ENCODE measurements around the gene CCDC13.

Gene CCDC13

GRCh38 chr3:42804831-42805132 is 31.7 kb upstream of the CCDC13 start:
- no CpG with 5 or more reads among the region's 13 CpGs for WGBS (ENCODE audit: extremely low coverage, insufficient coverage, insufficient read length)
- Histone ChIP-seq H3K27me3 (ENCODE audit: insufficient read depth, low read length) (no peaks in the 10 kb centered on the region), H4K8ac (ENCODE audit: low read depth, low read length) (peak overlapping the region; percentile 88), H3K9me3 (ENCODE audit: insufficient read depth, low read depth, low read length) (no peaks in the 10 kb centered on the region), H3K79me1 (ENCODE audit: low read length) (peaks cover 15% of the 10 kb centered on the region), H4K12ac (ENCODE audit: low read depth, low read length) (peak overlapping the region; percentile 71), H3K36me3 (ENCODE audit: control insufficient read depth in 1 of 2, insufficient read depth in 2 of 2, low read length in 2 of 2) (peaks cover 3% of the 10 kb centered on the region in 2 experiments), H3K4me2 (ENCODE audit: low read length) (peak overlapping the region; percentile 62), H3K14ac (ENCODE audit: low read length) (peak overlapping the region; percentile 87), H3K4me1 (ENCODE audit: control insufficient read depth in 1 of 2, insufficient read depth in 2 of 2, low read length in 2 of 2) (peaks cover 6 to 11% of the 10 kb centered on the region in 2 experiments), H3K18ac (ENCODE audit: low read length) (peak overlapping the region; percentile 91), H2AFZ (ENCODE audit: insufficient read depth, low read length, poor library complexity) (peak overlapping the region; percentile 84), H3K79me2 (ENCODE audit: control insufficient read depth, insufficient read depth, low read length, poor library complexity) (peaks cover 16% of the 10 kb centered on the region), H3K27ac (ENCODE audit: low read depth, low read length) (peak overlapping the region; percentile 57), H2BK5ac (ENCODE audit: low read depth, low read length, poor library complexity) (peak overlapping the region; percentile 70), H3K9ac (ENCODE audit: low read length) (peak overlapping the region; percentile 74), H4K91ac (ENCODE audit: low read depth, low read length) (peak overlapping the region; percentile 74), H2BK12ac (ENCODE audit: low read length) (peak overlapping the region; percentile 25), H3K23ac (ENCODE audit: low read length) (no peak overlapping the region), H2BK120ac (ENCODE audit: insufficient read depth, low read length, poor library complexity) (peak overlapping the region; percentile 62), H2AK5ac (ENCODE audit: low read length) (peak overlapping the region; percentile 27), H3K4me3 (ENCODE audit: low read depth, low read length) (peak overlapping the region; percentile 78), H3K4ac (ENCODE audit: low read depth, low read length) (peak overlapping the region; percentile 19)
- DNase-seq, result no peak

- peak within 1 kb of the TSS; percentile 37 for H2BK12ac ChIP-seq (ENCODE audit: low read length)
- H4K91ac ChIP-seq (ENCODE audit: low read depth, low read length), result peak within 1 kb of the TSS; percentile 79
- H3K79me1 ChIP-seq (ENCODE audit: low read length), result peaks cover 13% of the 10 kb centered on the region
- WGBS (ENCODE audit: extremely low coverage, insufficient coverage, insufficient read length), result no CpG with 5 or more reads among the region's 63 CpGs
- peak within 1 kb of the TSS; percentile 84 for H3K4me2 ChIP-seq (ENCODE audit: low read length)
- H3K4me1 ChIP-seq (ENCODE audit: control insufficient read depth in 1 of 2, insufficient read depth in 2 of 2, low read length in 2 of 2), result peaks cover 6 to 11% of the 10 kb centered on the region in 2 experiments
- H2AK5ac ChIP-seq (ENCODE audit: low read length), result peak within 1 kb of the TSS; percentile 27
- H3K36me3 ChIP-seq (ENCODE audit: control insufficient read depth in 1 of 2, insufficient read depth in 2 of 2, low read length in 2 of 2), result peaks cover 3% of the 10 kb centered on the region in 2 experiments
- no peaks in the 10 kb centered on the region for H3K27me3 ChIP-seq (ENCODE audit: insufficient read depth, low read length)
- peak; percentile 95 to 97 for DNase-seq
- H2BK5ac ChIP-seq (ENCODE audit: low read depth, low read length, poor library complexity), result peak within 1 kb of the TSS; percentile 70
- H3K4ac ChIP-seq (ENCODE audit: low read depth, low read length), result peak within 1 kb of the TSS; percentile 63
- H3K9me3 ChIP-seq (ENCODE audit: insufficient read depth, low read depth, low read length), result no peaks in the 10 kb centered on the region
- peak within 1 kb of the TSS; percentile 70 for H3K27ac ChIP-seq (ENCODE audit: low read depth, low read length)
- H4K8ac ChIP-seq (ENCODE audit: low read depth, low read length), result peak within 1 kb of the TSS; percentile 88
- peak within 1 kb of the TSS; percentile 83 for H4K12ac ChIP-seq (ENCODE audit: low read depth, low read length)
- peak within 1 kb of the TSS; percentile 91 for H3K18ac ChIP-seq (ENCODE audit: low read length)
- H3K14ac ChIP-seq (ENCODE audit: low read length), result peak within 1 kb of the TSS; percentile 87
- H2AFZ ChIP-seq (ENCODE audit: insufficient read depth, low read length, poor library complexity), result peak within 1 kb of the TSS; percentile 84
- H3K23ac ChIP-seq (ENCODE audit: low read length), result no peak within 1 kb of the TSS
- peak within 1 kb of the TSS; percentile 86 for H3K9ac ChIP-seq (ENCODE audit: low read length)
- peak within 1 kb of the TSS; percentile 88 for H3K4me3 ChIP-seq (ENCODE audit: low read depth, low read length)
- peaks cover 18% of the 10 kb centered on the region for H3K79me2 ChIP-seq (ENCODE audit: control insufficient read depth, insufficient read depth, low read length, poor library complexity)
- peak within 1 kb of the TSS; percentile 62 for H2BK120ac ChIP-seq (ENCODE audit: insufficient read depth, low read length, poor library complexity)
Measured at GRCh38 chr3:42804106-42804830, 31.2 kb upstream of the CCDC13 start, which contains the start of gene HIGD1A. Gene HIGD1A, minus strand, starts transcription at chr3:42804490. Its CDS starts 10,237 bp downstream, at chr3:42794253.

- Histone ChIP-seq H3K18ac (ENCODE audit: low read length) (peak overlapping the region; percentile 55), H4K12ac (ENCODE audit: low read depth, low read length) (peak overlapping the region; percentile 83), H3K4me2 (ENCODE audit: low read length) (peak overlapping the region; percentile 84), H2AK5ac (ENCODE audit: low read length) (peak overlapping the region; percentile 1), H3K4me3 (ENCODE audit: low read depth, low read length) (peak overlapping the region; percentile 88), H3K9me3 (ENCODE audit: insufficient read depth, low read depth, low read length) (no peaks in the 10 kb centered on the region), H3K4me1 (ENCODE audit: control insufficient read depth in 1 of 2, insufficient read depth in 2 of 2, low read length in 2 of 2) (peaks cover 6 to 9% of the 10 kb centered on the region in 2 experiments), H4K91ac (ENCODE audit: low read depth, low read length) (peak overlapping the region; percentile 79), H3K79me2 (ENCODE audit: control insufficient read depth, insufficient read depth, low read length, poor library complexity) (peaks cover 18% of the 10 kb centered on the region), H3K79me1 (ENCODE audit: low read length) (peaks cover 13% of the 10 kb centered on the region), H3K27ac (ENCODE audit: low read depth, low read length) (peak overlapping the region; percentile 70), H2BK5ac (ENCODE audit: low read depth, low read length, poor library complexity) (peak overlapping the region; percentile 58), H3K9ac (ENCODE audit: low read length) (peak overlapping the region; percentile 86), H4K8ac (ENCODE audit: low read depth, low read length) (peak overlapping the region; percentile 87), H2AFZ (ENCODE audit: insufficient read depth, low read length, poor library complexity) (peak overlapping the region; percentile 28), H2BK120ac (ENCODE audit: insufficient read depth, low read length, poor library complexity) (peak overlapping the region; percentile 54), H3K14ac (ENCODE audit: low read length) (peak overlapping the region; percentile 47), H3K23ac (ENCODE audit: low read length) (no peak overlapping the region), H2BK12ac (ENCODE audit: low read length) (no peak overlapping the region), H3K36me3 (ENCODE audit: control insufficient read depth in 1 of 2, insufficient read depth in 2 of 2, low read length in 2 of 2) (peaks cover 3% of the 10 kb centered on the region in 2 experiments), H3K27me3 (ENCODE audit: insufficient read depth, low read length) (no peaks in the 10 kb centered on the region), H3K4ac (ENCODE audit: low read depth, low read length) (peak overlapping the region; percentile 63)
- DNase-seq, result peak; percentile 19 to 45
- no CpG with 5 or more reads among the region's 33 CpGs for WGBS (ENCODE audit: extremely low coverage, insufficient coverage, insufficient read length)
Measured at GRCh38 chr3:42803414-42804105, 30.5 kb upstream of the CCDC13 start.

GRCh38 chr3:42802876-42803413 is 29.9 kb upstream of the CCDC13 start:
- Histone ChIP-seq H3K27ac (ENCODE audit: low read depth, low read length) (no peak overlapping the region), H3K9ac (ENCODE audit: low read length) (peak overlapping the region; percentile 86), H3K9me3 (ENCODE audit: insufficient read depth, low read depth, low read length) (no peaks in the 10 kb centered on the region), H3K4me3 (ENCODE audit: low read depth, low read length) (peak overlapping the region; percentile 88), H3K4me2 (ENCODE audit: low read length) (peak overlapping the region; percentile 84), H3K36me3 (ENCODE audit: control insufficient read depth in 1 of 2, insufficient read depth in 2 of 2, low read length in 2 of 2) (peaks cover 3% of the 10 kb centered on the region in 2 experiments), H3K79me2 (ENCODE audit: control insufficient read depth, insufficient read depth, low read length, poor library complexity) (peaks cover 18% of the 10 kb centered on the region), H3K79me1 (ENCODE audit: low read length) (peaks cover 13% of the 10 kb centered on the region), H2AK5ac (ENCODE audit: low read length) (no peak overlapping the region), H3K18ac (ENCODE audit: low read length) (no peak overlapping the region), H4K91ac (ENCODE audit: low read depth, low read length) (no peak overlapping the region), H3K4me1 (ENCODE audit: control insufficient read depth in 1 of 2, insufficient read depth in 2 of 2, low read length in 2 of 2) (peaks cover 6 to 9% of the 10 kb centered on the region in 2 experiments), H2BK120ac (ENCODE audit: insufficient read depth, low read length, poor library complexity) (no peak overlapping the region), H2BK5ac (ENCODE audit: low read depth, low read length, poor library complexity) (no peak overlapping the region), H3K23ac (ENCODE audit: low read length) (no peak overlapping the region), H4K8ac (ENCODE audit: low read depth, low read length) (peak overlapping the region; percentile 28), H3K27me3 (ENCODE audit: insufficient read depth, low read length) (no peaks in the 10 kb centered on the region), H4K12ac (ENCODE audit: low read depth, low read length) (no peak overlapping the region), H2AFZ (ENCODE audit: insufficient read depth, low read length, poor library complexity) (no peak overlapping the region), H3K4ac (ENCODE audit: low read depth, low read length) (peak overlapping the region; percentile 63), H2BK12ac (ENCODE audit: low read length) (no peak overlapping the region), H3K14ac (ENCODE audit: low read length) (no peak overlapping the region)
- DNase-seq, result no peak
- no CpG with 5 or more reads among the region's 11 CpGs for WGBS (ENCODE audit: extremely low coverage, insufficient coverage, insufficient read length)
